ENCODE data around the gene PAK6.

Gene PAK6

DNA sequence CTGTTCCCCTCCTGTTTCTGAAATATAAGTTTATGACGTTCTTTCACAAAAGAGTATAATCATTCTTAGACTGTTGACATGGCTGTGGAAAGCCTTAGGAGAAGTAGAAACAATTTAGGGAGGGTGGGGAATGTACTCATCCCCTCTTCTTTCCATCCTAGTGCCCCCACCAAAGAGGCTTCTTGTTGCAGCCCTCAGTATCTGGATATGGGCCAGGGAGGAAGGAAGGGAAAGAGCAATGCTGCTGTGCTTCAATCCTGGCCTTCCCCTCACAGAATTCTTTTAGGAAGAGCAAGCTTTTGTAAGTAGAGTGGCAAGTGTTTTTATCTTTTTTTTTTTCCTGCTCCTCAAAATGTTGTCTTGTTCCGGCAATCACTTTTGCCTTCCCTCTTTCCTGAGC, 86.3 kb downstream of the PAK6 start:
- TF ChIP-seq, protein P1, sequence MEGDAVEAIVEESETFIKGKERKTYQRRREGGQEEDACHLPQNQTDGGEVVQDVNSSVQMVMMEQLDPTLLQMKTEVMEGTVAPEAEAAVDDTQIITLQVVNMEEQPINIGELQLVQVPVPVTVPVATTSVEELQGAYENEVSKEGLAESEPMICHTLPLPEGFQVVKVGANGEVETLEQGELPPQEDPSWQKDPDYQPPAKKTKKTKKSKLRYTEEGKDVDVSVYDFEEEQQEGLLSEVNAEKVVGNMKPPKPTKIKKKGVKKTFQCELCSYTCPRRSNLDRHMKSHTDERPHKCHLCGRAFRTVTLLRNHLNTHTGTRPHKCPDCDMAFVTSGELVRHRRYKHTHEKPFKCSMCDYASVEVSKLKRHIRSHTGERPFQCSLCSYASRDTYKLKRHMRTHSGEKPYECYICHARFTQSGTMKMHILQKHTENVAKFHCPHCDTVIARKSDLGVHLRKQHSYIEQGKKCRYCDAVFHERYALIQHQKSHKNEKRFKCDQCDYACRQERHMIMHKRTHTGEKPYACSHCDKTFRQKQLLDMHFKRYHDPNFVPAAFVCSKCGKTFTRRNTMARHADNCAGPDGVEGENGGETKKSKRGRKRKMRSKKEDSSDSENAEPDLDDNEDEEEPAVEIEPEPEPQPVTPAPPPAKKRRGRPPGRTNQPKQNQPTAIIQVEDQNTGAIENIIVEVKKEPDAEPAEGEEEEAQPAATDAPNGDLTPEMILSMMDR (IDR thresholded peaks at IDR 0.05), result no peak
- H3K4me1 ChIP-seq (ENCODE audit: control insufficient read depth in 1 of 2, insufficient read depth in 1 of 2, low read depth in 1 of 2, low read length in 1 of 2), result peaks cover 18 to 36% of the 10 kb centered on the region in 2 experiments
- H3K9me3 ChIP-seq, result no peaks in the 10 kb centered on the region
- no peaks in the 10 kb centered on the region for H3K27me3 ChIP-seq
- H3K4me3 ChIP-seq (ENCODE audit: low read depth in 1 of 2, low read length in 1 of 2), result peak overlapping the region; percentile 78 to 80
- H3K36me3 ChIP-seq, result no peaks in the 10 kb centered on the region
- H3K27ac ChIP-seq, result peak overlapping the region; percentile 86

DNA sequence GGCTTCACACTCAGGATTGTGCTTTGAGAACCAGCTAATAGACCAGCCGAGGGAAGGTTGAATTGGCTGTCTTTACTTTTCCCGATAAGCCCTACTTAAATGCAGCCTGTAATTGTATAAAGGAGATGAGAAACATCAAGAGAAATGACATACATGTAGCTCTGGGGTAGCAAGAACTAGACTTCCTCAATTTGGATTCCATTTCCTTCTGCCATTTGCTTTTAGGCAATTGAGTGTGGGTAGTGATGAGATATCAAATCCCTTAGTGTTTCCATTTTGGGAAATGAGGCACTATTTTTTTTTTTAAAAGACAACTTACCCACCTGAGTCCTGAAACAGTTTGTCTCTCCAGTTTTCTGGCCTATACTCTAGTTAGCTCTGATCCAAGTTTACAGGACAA, 86.8 kb downstream of the PAK6 start:
- peak overlapping the region; percentile 86 for H3K27ac ChIP-seq
- H3K4me3 ChIP-seq (ENCODE audit: low read depth in 1 of 2, low read length in 1 of 2), result peak overlapping the region; percentile 78 to 80
- no peaks in the 10 kb centered on the region for H3K27me3 ChIP-seq
- no peaks in the 10 kb centered on the region for H3K9me3 ChIP-seq
- H3K36me3 ChIP-seq, result no peaks in the 10 kb centered on the region
- TF ChIP-seq, protein P1 (IDR thresholded peaks at IDR 0.05), result no peak
- H3K4me1 ChIP-seq (ENCODE audit: control insufficient read depth in 1 of 2, insufficient read depth in 1 of 2, low read depth in 1 of 2, low read length in 1 of 2), result peaks cover 18 to 36% of the 10 kb centered on the region in 2 experiments

Data from neutrophil (primary cell).